Stimulated activated CD4-positive, alpha-beta T cell treated with anti-CD3 and anti-CD28 coated beads, Interleukin-12 subunit alpha, Interleukin-12 subunit beta, amount 100 ng/mL, for 24 hours (primary cell): Measurements from ENCODE around the gene BBS2.

ENCODE experiments used
- DNase-seq, 2 experiments: peaks; one replicate each; pipeline ENCODE4 v3.0.0-alpha.2; 2020; ENCODE audit warnings: low read depth in 2 of 2

Gene BBS2

GRCh38 chr16:56519459-56520250 is at the start of gene BBS2:
BBS2 (minus strand) TSS chr16:56520024; CDS start chr16:56519862, 162 bp downstream.
- DNase-seq, result peak; percentile 81 to 87

GRCh38 chr16:56564793-56565477 is 45.1 kb upstream of the BBS2 start, which contains the start of gene MT4:
MT4 (plus strand) TSS chr16:56565073; CDS start chr16:56565129, 56 bp downstream.
- DNase-seq, result no peak

GRCh38 chr16:56561126-56561525 is 41.3 kb upstream of the BBS2 start:
- no peak for DNase-seq

GRCh38 chr16:56560447-56560846 is 40.6 kb upstream of the BBS2 start:
- DNase-seq, result no peak

GRCh38 chr16:56559109-56559508 is 39.3 kb upstream of the BBS2 start:
- DNase-seq, result no peak

GRCh38 chr16:56558024-56558747 is 38.4 kb upstream of the BBS2 start:
- DNase-seq, result no peak

- no peak for DNase-seq
Observed at GRCh38 chr16:56554441-56554840, 34.6 kb upstream of the BBS2 start.

GRCh38 chr16:56551796-56552738 is 32.2 kb upstream of the BBS2 start:
- DNase-seq, result no peak

- DNase-seq, result no peak
Observed at GRCh38 chr16:56549744-56550385, 30.0 kb upstream of the BBS2 start.

- no peak for DNase-seq
Observed at GRCh38 chr16:56549161-56549560, 29.3 kb upstream of the BBS2 start.

- DNase-seq, result no peak
Observed at GRCh38 chr16:56547949-56548567, 28.2 kb upstream of the BBS2 start.

- DNase-seq, result no peak
Observed at GRCh38 chr16:56547120-56547948, 27.5 kb upstream of the BBS2 start.

GRCh38 chr16:56542039-56542438 is 22.2 kb upstream of the BBS2 start:
- no peak for DNase-seq

GRCh38 chr16:56539656-56540055 is 19.8 kb upstream of the BBS2 start:
- DNase-seq, result no peak

GRCh38 chr16:56538331-56538730 is 18.5 kb upstream of the BBS2 start:
- no peak for DNase-seq

GRCh38 chr16:56534847-56535383 is 15.1 kb upstream of the BBS2 start:
- DNase-seq, result no peak

- no peak for DNase-seq
Observed at GRCh38 chr16:56532714-56533113, 12.9 kb upstream of the BBS2 start.

GRCh38 chr16:56530872-56531271 is 11.0 kb upstream of the BBS2 start:
- no peak for DNase-seq

GRCh38 chr16:56525236-56525635 is 5.4 kb upstream of the BBS2 start:
- no peak for DNase-seq
